Activated naive CD8-positive, alpha-beta T cell treated with anti-CD3 and anti-CD28 coated beads for 36 hours (primary cell): ENCODE results near the gene OPCML. TPM values are rescaled to one million over a fixed set of nuclear protein-coding genes. Genes with fewer than 3 reads are reported as not detected.

Experiments
- DNase-seq: peaks from one replicate; pipeline ENCODE4 v3.0.0; 2021
- H3K27ac Mint-ChIP-seq: one replicate; pipeline ENCODE4 v1.8.0; 2022; ENCODE audit warnings: mild to moderate bottlenecking, moderate library complexity, mixed read lengths
- H3K27me3 Mint-ChIP-seq: one replicate; pipeline ENCODE4 v1.8.0; 2022; ENCODE audit warnings: mild to moderate bottlenecking, mixed read lengths
- H3K36me3 Mint-ChIP-seq: one replicate; pipeline ENCODE4 v1.8.0; 2021; ENCODE audit warnings: mild to moderate bottlenecking, mixed read lengths
- H3K4me1 Mint-ChIP-seq: one replicate; pipeline ENCODE4 v1.8.0; 2021; ENCODE audit warnings: mixed read lengths
- H3K4me3 Mint-ChIP-seq: one replicate; pipeline ENCODE4 v1.8.0; 2022; ENCODE audit warnings: mild to moderate bottlenecking, moderate library complexity, mixed read lengths
- H3K9me3 Mint-ChIP-seq: one replicate; pipeline ENCODE4 v1.8.0; 2022; ENCODE audit warnings: mixed read lengths
- total RNA-seq, 2 experiments: library from RNA; stranded (reverse); gene quantifications; one replicate each; pipeline ENCODE4 v1.2.3, GENCODE V29; 2021

Gene OPCML
- total RNA-seq, 2 experiments from 2014 or later = not detected

DNA sequence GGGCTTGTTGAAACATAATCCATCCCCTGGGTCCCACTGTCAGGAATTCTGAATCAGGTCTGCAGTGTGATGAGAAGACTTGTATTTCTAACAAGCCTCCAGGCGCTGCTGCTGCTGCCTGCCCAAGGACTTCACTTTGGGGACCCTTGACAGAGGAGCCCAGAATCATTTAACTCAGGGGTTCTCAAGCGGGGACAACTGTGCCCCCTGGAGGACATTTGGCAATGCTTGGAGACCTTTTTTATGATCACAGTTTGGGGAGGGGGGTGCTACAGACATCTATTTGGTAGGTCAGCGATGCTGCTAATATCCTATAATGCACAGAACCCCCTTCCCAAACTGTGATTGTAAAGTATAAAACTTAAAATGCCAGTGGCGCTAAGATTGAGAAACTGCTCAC is 312.8 kb downstream of the OPCML start:
- Mint-ChIP-seq H3K4me3 (no peak overlapping the region), H3K27ac (no peak overlapping the region), H3K27me3 (peaks cover 18% of the 10 kb centered on the region), H3K9me3 (no peaks in the 10 kb centered on the region), H3K4me1 (no peaks in the 10 kb centered on the region), H3K36me3 (no peaks in the 10 kb centered on the region)
- no peak for DNase-seq

- Mint-ChIP-seq H3K27me3 (peaks cover 19% of the 10 kb centered on the region), H3K36me3 (no peaks in the 10 kb centered on the region), H3K9me3 (no peaks in the 10 kb centered on the region), H3K4me3 (no peak overlapping the region), H3K27ac (no peak overlapping the region), H3K4me1 (no peaks in the 10 kb centered on the region)
- no peak for DNase-seq
Observed at GRCh38 chr11:133216813-133217212, 315.5 kb downstream of the OPCML start.

- Mint-ChIP-seq H3K4me3 (no peak overlapping the region), H3K4me1 (no peaks in the 10 kb centered on the region), H3K36me3 (no peaks in the 10 kb centered on the region), H3K27me3 (peaks cover 19% of the 10 kb centered on the region), H3K27ac (no peak overlapping the region), H3K9me3 (no peaks in the 10 kb centered on the region)
- no peak for DNase-seq
Observed at GRCh38 chr11:133215596-133216230, 316.6 kb downstream of the OPCML start.

- DNase-seq = no peak
- Mint-ChIP-seq H3K9me3 (no peaks in the 10 kb centered on the region), H3K27ac (no peak overlapping the region), H3K27me3 (peaks cover 19% of the 10 kb centered on the region), H3K36me3 (no peaks in the 10 kb centered on the region), H3K4me1 (no peaks in the 10 kb centered on the region), H3K4me3 (no peak overlapping the region)
Observed at GRCh38 chr11:133214646-133215045, 317.7 kb downstream of the OPCML start.

DNA sequence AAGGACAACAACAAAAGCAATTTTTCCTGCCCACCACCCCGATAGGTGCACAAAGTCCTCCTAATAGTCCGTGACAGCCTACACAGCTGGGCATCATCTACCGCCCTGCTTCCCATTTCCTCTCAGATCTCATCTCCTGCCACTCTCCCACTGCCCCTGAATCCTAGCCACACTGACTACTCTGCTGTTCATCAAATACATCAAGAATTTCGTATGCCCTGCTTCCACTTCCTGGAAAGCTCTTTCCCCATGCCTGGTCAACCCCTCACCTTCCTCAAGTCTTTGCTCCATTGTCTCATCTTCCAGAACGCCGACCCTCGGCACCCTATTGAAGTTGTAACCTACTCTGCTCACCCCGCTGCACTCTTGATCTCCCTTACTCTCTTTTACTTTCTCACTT is 320.1 kb downstream of the OPCML start:
- no peak for DNase-seq
- Mint-ChIP-seq H3K4me3 (no peak overlapping the region), H3K27me3 (peaks cover 10% of the 10 kb centered on the region), H3K36me3 (no peaks in the 10 kb centered on the region), H3K4me1 (no peaks in the 10 kb centered on the region), H3K9me3 (no peaks in the 10 kb centered on the region), H3K27ac (no peak overlapping the region)

GRCh38 chr11:133207995-133208394 is 324.3 kb downstream of the OPCML start:
- H3K9me3 Mint-ChIP-seq = no peaks in the 10 kb centered on the region
- H3K27ac Mint-ChIP-seq = no peak overlapping the region
- no peaks in the 10 kb centered on the region for H3K4me1 Mint-ChIP-seq
- no peaks in the 10 kb centered on the region for H3K27me3 Mint-ChIP-seq
- no peak overlapping the region for H3K4me3 Mint-ChIP-seq
- no peak for DNase-seq
- H3K36me3 Mint-ChIP-seq = no peaks in the 10 kb centered on the region

- no peak overlapping the region for H3K4me3 Mint-ChIP-seq
- no peaks in the 10 kb centered on the region for H3K9me3 Mint-ChIP-seq
- no peak for DNase-seq
- H3K36me3 Mint-ChIP-seq = no peaks in the 10 kb centered on the region
- H3K27ac Mint-ChIP-seq = no peak overlapping the region
- H3K27me3 Mint-ChIP-seq = no peaks in the 10 kb centered on the region
- no peaks in the 10 kb centered on the region for H3K4me1 Mint-ChIP-seq
Observed at GRCh38 chr11:133206313-133207005, 325.8 kb downstream of the OPCML start.

GRCh38 chr11:133204158-133204557 is 328.1 kb downstream of the OPCML start:
- DNase-seq = no peak
- Mint-ChIP-seq H3K36me3 (no peaks in the 10 kb centered on the region), H3K27me3 (no peaks in the 10 kb centered on the region), H3K27ac (no peak overlapping the region), H3K9me3 (no peaks in the 10 kb centered on the region), H3K4me3 (no peak overlapping the region), H3K4me1 (no peaks in the 10 kb centered on the region)

DNA sequence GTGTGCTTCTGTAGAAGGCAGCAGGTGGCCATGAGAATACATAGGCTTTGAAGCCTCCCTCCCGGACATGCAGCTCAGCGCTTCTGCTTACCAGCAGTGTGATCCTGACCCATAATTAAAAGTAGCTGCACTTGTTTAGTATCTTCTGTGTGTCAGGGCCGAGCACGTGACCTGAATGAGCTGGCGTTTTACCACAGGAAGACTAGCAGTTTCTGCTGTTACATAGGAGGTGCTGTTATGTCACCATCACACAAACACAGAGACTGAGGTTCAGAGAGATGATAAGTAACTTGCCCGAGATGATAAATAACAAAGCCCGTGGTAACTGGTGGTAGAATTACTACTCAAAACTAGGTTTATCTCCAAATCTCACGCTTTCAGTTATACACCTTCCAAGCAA is 329.5 kb downstream of the OPCML start:
- no peak overlapping the region for H3K4me3 Mint-ChIP-seq
- DNase-seq = no peak

GRCh38 chr11:133198438-133198837 is 333.9 kb downstream of the OPCML start:
- Mint-ChIP-seq H3K27ac (no peak overlapping the region), H3K4me3 (no peak overlapping the region), H3K27me3 (no peaks in the 10 kb centered on the region), H3K9me3 (no peaks in the 10 kb centered on the region), H3K36me3 (no peaks in the 10 kb centered on the region), H3K4me1 (no peaks in the 10 kb centered on the region)
- no peak for DNase-seq

More for the DNA sequence above, 329.5 kb downstream of the OPCML start:
- no peaks in the 10 kb centered on the region for H3K36me3 Mint-ChIP-seq
- no peaks in the 10 kb centered on the region for H3K9me3 Mint-ChIP-seq
- no peaks in the 10 kb centered on the region for H3K27me3 Mint-ChIP-seq
- no peaks in the 10 kb centered on the region for H3K4me1 Mint-ChIP-seq
- H3K27ac Mint-ChIP-seq = no peak overlapping the region

DNA sequence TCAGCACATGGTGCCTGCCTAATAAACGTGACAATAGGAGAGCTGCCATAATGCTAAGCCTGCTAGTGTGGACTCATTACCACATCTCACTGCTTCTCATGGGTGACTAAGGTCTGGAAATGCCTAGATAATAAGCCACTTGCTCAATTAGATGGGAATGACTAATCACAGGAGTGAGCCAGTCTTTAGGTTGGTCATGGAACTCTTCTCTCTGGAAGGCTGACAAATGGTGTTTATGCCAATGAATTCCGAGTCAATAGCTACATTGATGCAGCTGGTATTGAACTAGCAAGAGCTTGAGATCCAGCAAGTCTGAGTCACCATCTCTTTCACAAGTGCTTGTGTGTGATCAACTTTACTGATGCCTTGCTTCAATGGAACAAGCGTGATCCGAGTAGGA is 334.9 kb downstream of the OPCML start:
- Mint-ChIP-seq H3K27ac (no peak overlapping the region), H3K27me3 (peaks cover 6% of the 10 kb centered on the region), H3K4me3 (no peak overlapping the region), H3K9me3 (no peaks in the 10 kb centered on the region), H3K36me3 (no peaks in the 10 kb centered on the region), H3K4me1 (no peaks in the 10 kb centered on the region)
- DNase-seq = no peak

DNA sequence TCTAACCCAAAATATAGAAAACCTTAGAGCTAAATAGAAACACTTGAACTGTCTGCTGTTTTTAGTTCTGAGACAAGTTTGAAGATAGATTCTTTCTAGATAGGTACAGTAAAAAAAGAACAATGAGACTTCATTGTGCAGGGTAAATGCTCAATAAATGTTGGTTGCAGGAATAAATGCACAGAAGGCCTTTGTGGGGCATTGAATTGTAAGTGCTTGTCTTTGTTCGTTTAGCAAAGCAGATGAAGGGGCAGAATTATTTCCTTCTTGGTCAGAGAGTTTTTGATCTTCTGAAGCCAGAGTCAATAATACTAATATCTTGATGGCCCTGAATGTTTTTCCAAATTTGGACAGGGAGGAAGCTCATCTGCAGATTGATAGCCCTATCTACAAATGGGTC is 340.4 kb downstream of the OPCML start:
- Mint-ChIP-seq H3K4me1 (no peaks in the 10 kb centered on the region), H3K27ac (no peak overlapping the region), H3K9me3 (no peaks in the 10 kb centered on the region), H3K4me3 (no peak overlapping the region), H3K27me3 (peaks cover 8% of the 10 kb centered on the region), H3K36me3 (no peaks in the 10 kb centered on the region)
- no peak for DNase-seq

DNA sequence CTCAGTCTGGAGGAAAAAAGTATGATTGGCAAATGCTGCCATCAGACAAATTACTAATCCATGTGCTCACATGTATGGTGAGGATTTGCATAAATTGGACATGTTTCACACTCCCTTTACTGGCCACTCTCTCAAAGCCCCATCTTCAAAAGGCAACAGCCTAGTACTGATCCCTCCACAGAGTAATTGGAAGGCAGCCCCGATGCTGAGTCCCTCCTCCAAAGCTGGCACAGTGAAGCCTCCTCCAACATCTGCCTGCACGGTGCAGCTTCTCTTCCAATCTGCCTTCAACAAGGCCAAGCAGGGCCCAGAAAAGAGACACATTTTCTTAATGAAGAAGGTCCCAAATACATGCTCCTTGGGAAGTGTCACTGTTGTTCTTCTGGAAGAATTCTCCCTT is 350.6 kb downstream of the OPCML start:
- no peaks in the 10 kb centered on the region for H3K36me3 Mint-ChIP-seq
- no peaks in the 10 kb centered on the region for H3K9me3 Mint-ChIP-seq
- H3K27me3 Mint-ChIP-seq = no peaks in the 10 kb centered on the region
- no peak for DNase-seq
- no peak overlapping the region for H3K4me3 Mint-ChIP-seq
- no peak overlapping the region for H3K27ac Mint-ChIP-seq
- no peaks in the 10 kb centered on the region for H3K4me1 Mint-ChIP-seq

- H3K9me3 Mint-ChIP-seq = no peaks in the 10 kb centered on the region
- no peak overlapping the region for H3K27ac Mint-ChIP-seq
- DNase-seq = no peak
- no peaks in the 10 kb centered on the region for H3K36me3 Mint-ChIP-seq
- H3K4me1 Mint-ChIP-seq = no peaks in the 10 kb centered on the region
- H3K27me3 Mint-ChIP-seq = no peaks in the 10 kb centered on the region
- no peak overlapping the region for H3K4me3 Mint-ChIP-seq
Observed at GRCh38 chr11:133181066-133181465, 351.2 kb downstream of the OPCML start.

DNA sequence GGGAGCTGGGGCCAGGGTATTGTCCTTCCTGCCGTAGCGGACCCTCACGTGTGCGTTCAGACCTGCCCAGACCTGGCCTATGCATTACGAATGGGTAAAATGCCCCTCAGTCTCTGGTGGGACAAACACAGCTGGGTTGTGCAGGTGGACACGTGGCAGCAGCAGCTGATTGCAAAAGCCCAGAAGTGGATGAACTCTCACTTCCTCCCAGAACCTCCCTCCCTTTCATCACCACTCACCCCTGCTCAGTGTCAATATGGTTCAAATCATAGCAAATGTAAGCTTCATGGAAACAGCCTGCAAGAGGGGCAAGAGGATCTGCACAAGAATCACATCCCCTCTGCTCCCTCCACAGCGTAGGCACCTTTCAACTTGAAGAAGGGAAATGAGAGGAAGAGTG is 352.1 kb downstream of the OPCML start:
- H3K9me3 Mint-ChIP-seq = no peaks in the 10 kb centered on the region
- H3K36me3 Mint-ChIP-seq = no peaks in the 10 kb centered on the region
- no peak for DNase-seq
- H3K4me3 Mint-ChIP-seq = no peak overlapping the region
- H3K27me3 Mint-ChIP-seq = no peaks in the 10 kb centered on the region
- no peaks in the 10 kb centered on the region for H3K4me1 Mint-ChIP-seq
- no peak overlapping the region for H3K27ac Mint-ChIP-seq

- no peak for DNase-seq
- Mint-ChIP-seq H3K36me3 (no peaks in the 10 kb centered on the region), H3K27me3 (no peaks in the 10 kb centered on the region), H3K27ac (no peak overlapping the region), H3K9me3 (no peaks in the 10 kb centered on the region), H3K4me3 (no peak overlapping the region), H3K4me1 (no peaks in the 10 kb centered on the region)
Observed at GRCh38 chr11:133176748-133177147, 355.6 kb downstream of the OPCML start.
